Measurements from ENCODE around the gene NFATC4.

GRCh38 chr14:24337144-24337823 is 30.7 kb upstream of the NFATC4 start:
- TF ChIP-seq EZH2 (IDR thresholded peaks at IDR 0.05; ENCODE audit: borderline replicate concordance, insufficient read depth, low read length, poor library complexity, severe bottlenecking) (no peak), CTCF (IDR thresholded peaks at IDR 0.05; ENCODE audit: poor library complexity, severe bottlenecking) (no peak), POLR2AphosphoS5 (IDR thresholded peaks at IDR 0.05) (no peak), TAF1 (IDR thresholded peaks at IDR 0.05; ENCODE audit: low read depth) (no peak), REST (IDR thresholded peaks at IDR 0.05; ENCODE audit: borderline replicate concordance) (no peak), SMC3 (conservative IDR thresholded peaks at IDR 0.05; ENCODE audit: poor library complexity) (no peak), EP300 (conservative IDR thresholded peaks at IDR 0.05; ENCODE audit: poor library complexity, severe bottlenecking) (no peak), RAD21 (conservative IDR thresholded peaks at IDR 0.05) (no peak), MXI1 (conservative IDR thresholded peaks at IDR 0.05; ENCODE audit: poor library complexity, severe bottlenecking) (no peak)

All from neural cell (in vitro differentiated cells).